GM23338 (cell line): ENCODE data around the gene NXN. TPM values are rescaled to one million over a fixed set of nuclear protein-coding genes. Genes with fewer than 3 reads are reported as not detected.

Experiments used
- ATAC-seq: fragments of 200-7000 bp; cut with Tn5 transposase; 3 replicates; pipeline ENCODE4 v1.9.1; 2020
- DNase-seq: peaks from one replicate; pipeline ENCODE4 v3.0.0-alpha.2; 2015; ENCODE audit warnings: low spot score
- H2AFZ ChIP-seq: fragments of 200-600 bp; sonication (generic); 2 replicates; pipeline ENCODE4 v1.8.0; 2016; ENCODE audit warnings: antibody characterized with exemption, mild to moderate bottlenecking, moderate library complexity
- H3F3A ChIP-seq: fragments of 200-600 bp; sonication (generic); replicated peaks from 2 replicates; pipeline ENCODE4 v1.8.0; 2017; ENCODE audit warnings: antibody characterized with exemption, mixed run types, low read depth
- H3K27ac ChIP-seq: fragments of 200-600 bp; sonication (generic); 2 replicates; pipeline ENCODE4 v1.6.1; 2016; ENCODE audit warnings: low read depth
- H3K27me3 ChIP-seq: fragments of 200-600 bp; sonication (generic); 2 replicates; pipeline ENCODE4 v1.8.0; 2016; ENCODE audit warnings: mild to moderate bottlenecking, mixed run types, moderate library complexity; ENCODE audit not compliant: insufficient read depth
- H3K36me3 ChIP-seq: fragments of 200-600 bp; sonication (generic); 2 replicates; pipeline ENCODE4 v1.8.0; 2016; ENCODE audit warnings: mild to moderate bottlenecking; ENCODE audit not compliant: insufficient read depth
- H3K4me1 ChIP-seq: fragments of 200-600 bp; sonication (generic); 2 replicates; pipeline ENCODE4 v1.8.0; 2016; ENCODE audit warnings: mild to moderate bottlenecking, moderate library complexity; ENCODE audit not compliant: insufficient read depth
- H3K4me2 ChIP-seq: fragments of 200-600 bp; sonication (generic); 2 replicates; pipeline ENCODE4 v1.7.1; 2017; ENCODE audit warnings: mixed run types
- H3K4me3 ChIP-seq: fragments of 200-600 bp; sonication (generic); 2 replicates; pipeline ENCODE4 v1.6.1; 2016; ENCODE audit warnings: mixed run types
- H3K79me2 ChIP-seq: fragments of 200-600 bp; sonication (generic); replicated peaks from 2 replicates; pipeline ENCODE4 v1.8.0; 2017; ENCODE audit warnings: mild to moderate bottlenecking; ENCODE audit not compliant: insufficient read depth
- H3K9me2 ChIP-seq: fragments of 200-600 bp; sonication (generic); 2 replicates; pipeline ENCODE4 v1.8.0; 2017; ENCODE audit not compliant: insufficient read depth
- H4K20me1 ChIP-seq: fragments of 200-600 bp; sonication (generic); replicated peaks from 2 replicates; pipeline ENCODE4 v1.8.0; 2017; ENCODE audit warnings: mild to moderate bottlenecking; ENCODE audit not compliant: insufficient read depth
- H3K27ac Mint-ChIP-seq: 2 replicates; pipeline ENCODE4 v1.8.0; 2020; ENCODE audit warnings: inconsistent platforms, mild to moderate bottlenecking, moderate library complexity, mixed read lengths
- H3K27me3 Mint-ChIP-seq: 3 replicates; pipeline ENCODE4 v1.8.0; 2022; ENCODE audit warnings: low read depth, mild to moderate bottlenecking, moderate library complexity, mixed read lengths, inconsistent platforms; ENCODE audit not compliant: insufficient read depth, poor library complexity
- H3K36me3 Mint-ChIP-seq: 3 replicates; pipeline ENCODE4 v1.8.0; 2021; ENCODE audit warnings: low read depth, mild to moderate bottlenecking, inconsistent platforms, moderate library complexity, mixed read lengths
- H3K4me1 Mint-ChIP-seq: 3 replicates; pipeline ENCODE4 v1.8.0; 2020; ENCODE audit warnings: mild to moderate bottlenecking, inconsistent platforms, mixed read lengths
- H3K4me3 Mint-ChIP-seq: 3 replicates; pipeline ENCODE4 v1.8.0; 2021; ENCODE audit warnings: moderate library complexity, mild to moderate bottlenecking, inconsistent platforms, mixed read lengths
- H3K9me3 Mint-ChIP-seq: 3 replicates; pipeline ENCODE4 v1.8.0; 2020; ENCODE audit warnings: moderate library complexity, mild to moderate bottlenecking, inconsistent platforms, mixed read lengths
- EZH2phosphoT487 ChIP-seq: fragments of 200-600 bp; sonication (generic); IDR thresholded peaks from one replicate; pipeline ENCODE4 v1.8.1; 2018; ENCODE audit warnings: antibody characterized with exemption; ENCODE audit not compliant: unreplicated experiment
- ZNF331 ChIP-seq: fragments of 250-450 bp; sonication (Bioruptor Pico); IDR thresholded peaks from 2 replicates; pipeline ENCODE4 v1.5.0; 2020; ENCODE audit warnings: low read depth, mild to moderate bottlenecking, moderate library complexity
- polyA plus RNA-seq: library from polyadenylated mRNA; unstranded; fragments of >200 nt; fragmentation: Nextera tagmentation; extraction: Ambion mirVana; gene quantifications from 2 replicates; pipeline ENCODE4 v1.2.1, GENCODE V29; 2016
- total RNA-seq: library from RNA; depleted of rRNA; stranded (reverse); fragments of >200 nt; shearing (Covaris generic); gene quantifications from 2 replicates; pipeline ENCODE4 v1.2.3, GENCODE V29; 2014
- TF ChIP-seq, protein P1 (sequence below): fragments of 250-450 bp; sonication (Bioruptor Pico); IDR thresholded peaks from 2 replicates; pipeline ENCODE4 v1.5.0; 2020; ENCODE audit warnings: mild to moderate bottlenecking, moderate library complexity
- TF ChIP-seq, protein P2 (sequence below), 2 experiments: fragments of 200-600 bp in 1 of 2; sonication (generic) in 1 of 2; conservative IDR thresholded peaks; 2 replicates each; pipeline versions ENCODE4 v1.5.1 to v1.6.1; 2016 to 2017; ENCODE audit warnings: antibody characterized with exemption in 2 of 2, low read depth in 2 of 2, mild to moderate bottlenecking in 2 of 2, moderate library complexity in 1 of 2

The NXN gene
- total and polyA plus RNA-seq, 2 experiments from 2014 or later, result 31.8 to 105 TPM

GRCh38 chr17:1002771-1003555 is 23.4 kb upstream of the NXN start (continued):
- no peak for TF ChIP-seq EZH2phosphoT487
- TF ChIP-seq, protein P1, sequence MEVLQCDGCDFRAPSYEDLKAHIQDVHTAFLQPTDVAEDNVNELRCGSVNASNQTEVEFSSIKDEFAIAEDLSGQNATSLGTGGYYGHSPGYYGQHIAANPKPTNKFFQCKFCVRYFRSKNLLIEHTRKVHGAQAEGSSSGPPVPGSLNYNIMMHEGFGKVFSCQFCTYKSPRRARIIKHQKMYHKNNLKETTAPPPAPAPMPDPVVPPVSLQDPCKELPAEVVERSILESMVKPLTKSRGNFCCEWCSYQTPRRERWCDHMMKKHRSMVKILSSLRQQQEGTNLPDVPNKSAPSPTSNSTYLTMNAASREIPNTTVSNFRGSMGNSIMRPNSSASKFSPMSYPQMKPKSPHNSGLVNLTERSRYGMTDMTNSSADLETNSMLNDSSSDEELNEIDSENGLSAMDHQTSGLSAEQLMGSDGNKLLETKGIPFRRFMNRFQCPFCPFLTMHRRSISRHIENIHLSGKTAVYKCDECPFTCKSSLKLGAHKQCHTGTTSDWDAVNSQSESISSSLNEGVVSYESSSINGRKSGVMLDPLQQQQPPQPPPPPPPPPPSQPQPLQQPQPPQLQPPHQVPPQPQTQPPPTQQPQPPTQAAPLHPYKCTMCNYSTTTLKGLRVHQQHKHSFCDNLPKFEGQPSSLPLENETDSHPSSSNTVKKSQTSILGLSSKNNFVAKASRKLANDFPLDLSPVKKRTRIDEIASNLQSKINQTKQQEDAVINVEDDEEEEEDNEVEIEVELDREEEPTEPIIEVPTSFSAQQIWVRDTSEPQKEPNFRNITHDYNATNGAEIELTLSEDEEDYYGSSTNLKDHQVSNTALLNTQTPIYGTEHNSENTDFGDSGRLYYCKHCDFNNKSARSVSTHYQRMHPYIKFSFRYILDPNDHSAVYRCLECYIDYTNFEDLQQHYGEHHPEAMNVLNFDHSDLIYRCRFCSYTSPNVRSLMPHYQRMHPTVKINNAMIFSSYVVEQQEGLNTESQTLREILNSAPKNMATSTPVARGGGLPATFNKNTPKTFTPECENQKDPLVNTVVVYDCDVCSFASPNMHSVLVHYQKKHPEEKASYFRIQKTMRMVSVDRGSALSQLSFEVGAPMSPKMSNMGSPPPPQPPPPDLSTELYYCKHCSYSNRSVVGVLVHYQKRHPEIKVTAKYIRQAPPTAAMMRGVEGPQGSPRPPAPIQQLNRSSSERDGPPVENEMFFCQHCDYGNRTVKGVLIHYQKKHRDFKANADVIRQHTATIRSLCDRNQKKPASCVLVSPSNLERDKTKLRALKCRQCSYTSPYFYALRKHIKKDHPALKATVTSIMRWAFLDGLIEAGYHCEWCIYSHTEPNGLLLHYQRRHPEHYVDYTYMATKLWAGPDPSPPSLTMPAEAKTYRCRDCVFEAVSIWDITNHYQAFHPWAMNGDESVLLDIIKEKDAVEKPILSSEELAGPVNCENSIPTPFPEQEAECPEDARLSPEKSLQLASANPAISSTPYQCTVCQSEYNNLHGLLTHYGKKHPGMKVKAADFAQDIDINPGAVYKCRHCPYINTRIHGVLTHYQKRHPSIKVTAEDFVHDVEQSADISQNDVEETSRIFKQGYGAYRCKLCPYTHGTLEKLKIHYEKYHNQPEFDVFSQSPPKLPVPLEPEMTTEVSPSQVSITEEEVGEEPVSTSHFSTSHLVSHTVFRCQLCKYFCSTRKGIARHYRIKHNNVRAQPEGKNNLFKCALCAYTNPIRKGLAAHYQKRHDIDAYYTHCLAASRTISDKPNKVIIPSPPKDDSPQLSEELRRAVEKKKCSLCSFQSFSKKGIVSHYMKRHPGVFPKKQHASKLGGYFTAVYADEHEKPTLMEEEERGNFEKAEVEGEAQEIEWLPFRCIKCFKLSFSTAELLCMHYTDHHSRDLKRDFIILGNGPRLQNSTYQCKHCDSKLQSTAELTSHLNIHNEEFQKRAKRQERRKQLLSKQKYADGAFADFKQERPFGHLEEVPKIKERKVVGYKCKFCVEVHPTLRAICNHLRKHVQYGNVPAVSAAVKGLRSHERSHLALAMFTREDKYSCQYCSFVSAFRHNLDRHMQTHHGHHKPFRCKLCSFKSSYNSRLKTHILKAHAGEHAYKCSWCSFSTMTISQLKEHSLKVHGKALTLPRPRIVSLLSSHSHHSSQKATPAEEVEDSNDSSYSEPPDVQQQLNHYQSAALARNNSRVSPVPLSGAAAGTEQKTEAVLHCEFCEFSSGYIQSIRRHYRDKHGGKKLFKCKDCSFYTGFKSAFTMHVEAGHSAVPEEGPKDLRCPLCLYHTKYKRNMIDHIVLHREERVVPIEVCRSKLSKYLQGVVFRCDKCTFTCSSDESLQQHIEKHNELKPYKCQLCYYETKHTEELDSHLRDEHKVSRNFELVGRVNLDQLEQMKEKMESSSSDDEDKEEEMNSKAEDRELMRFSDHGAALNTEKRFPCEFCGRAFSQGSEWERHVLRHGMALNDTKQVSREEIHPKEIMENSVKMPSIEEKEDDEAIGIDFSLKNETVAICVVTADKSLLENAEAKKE (CRISPR knock-in tag), result no peak

DNA sequence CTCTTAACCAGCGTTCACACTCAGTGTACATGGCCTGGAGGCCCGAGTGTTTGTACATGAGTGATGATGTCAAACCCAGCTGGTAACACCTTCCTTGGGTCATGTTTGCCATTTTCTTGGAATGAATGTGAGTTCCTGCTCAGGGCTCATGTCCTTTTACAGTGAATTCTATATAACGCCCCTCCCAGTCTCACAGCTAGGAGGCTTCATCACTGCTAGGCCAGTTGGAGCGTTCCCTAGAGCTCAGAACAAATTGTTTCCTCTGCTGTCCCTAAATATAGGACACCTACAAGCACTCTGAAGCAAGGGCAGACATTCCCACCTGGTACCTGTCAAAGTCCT is 22.8 kb upstream of the NXN start:
- ATAC-seq, result no peak

More for the DNA sequence above, 22.8 kb upstream of the NXN start:
- H3K27ac Mint-ChIP-seq, result no peak overlapping the region
- TF ChIP-seq, protein P2, sequence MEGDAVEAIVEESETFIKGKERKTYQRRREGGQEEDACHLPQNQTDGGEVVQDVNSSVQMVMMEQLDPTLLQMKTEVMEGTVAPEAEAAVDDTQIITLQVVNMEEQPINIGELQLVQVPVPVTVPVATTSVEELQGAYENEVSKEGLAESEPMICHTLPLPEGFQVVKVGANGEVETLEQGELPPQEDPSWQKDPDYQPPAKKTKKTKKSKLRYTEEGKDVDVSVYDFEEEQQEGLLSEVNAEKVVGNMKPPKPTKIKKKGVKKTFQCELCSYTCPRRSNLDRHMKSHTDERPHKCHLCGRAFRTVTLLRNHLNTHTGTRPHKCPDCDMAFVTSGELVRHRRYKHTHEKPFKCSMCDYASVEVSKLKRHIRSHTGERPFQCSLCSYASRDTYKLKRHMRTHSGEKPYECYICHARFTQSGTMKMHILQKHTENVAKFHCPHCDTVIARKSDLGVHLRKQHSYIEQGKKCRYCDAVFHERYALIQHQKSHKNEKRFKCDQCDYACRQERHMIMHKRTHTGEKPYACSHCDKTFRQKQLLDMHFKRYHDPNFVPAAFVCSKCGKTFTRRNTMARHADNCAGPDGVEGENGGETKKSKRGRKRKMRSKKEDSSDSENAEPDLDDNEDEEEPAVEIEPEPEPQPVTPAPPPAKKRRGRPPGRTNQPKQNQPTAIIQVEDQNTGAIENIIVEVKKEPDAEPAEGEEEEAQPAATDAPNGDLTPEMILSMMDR (conservative IDR thresholded peaks at IDR 0.05; ENCODE audit: low read depth in 2 of 2), result no peak
- no peak for TF ChIP-seq ZNF331 (CRISPR knock-in tag)
- H3F3A ChIP-seq, result peaks cover 16% of the 10 kb centered on the region
- H3K4me3 ChIP-seq, result no peak overlapping the region
- H3K4me3 Mint-ChIP-seq, result no peak overlapping the region
- H3K27ac ChIP-seq, result no peak overlapping the region
- H3K9me3 Mint-ChIP-seq, result no peaks in the 10 kb centered on the region
- H3K4me2 ChIP-seq, result no peak overlapping the region
- no peaks in the 10 kb centered on the region for H3K27me3 ChIP-seq
- H4K20me1 ChIP-seq, result peaks cover 22% of the 10 kb centered on the region
- peaks cover 15% of the 10 kb centered on the region for H3K79me2 ChIP-seq
- peaks cover 7% of the 10 kb centered on the region for H3K4me1 ChIP-seq
- peaks cover 24% of the 10 kb centered on the region for H3K4me1 Mint-ChIP-seq
- H2AFZ ChIP-seq, result no peak overlapping the region
- H3K9me2 ChIP-seq, result no peaks in the 10 kb centered on the region
- DNase-seq, result no peak
- peaks cover 46% of the 10 kb centered on the region for H3K36me3 Mint-ChIP-seq
- peaks cover 9% of the 10 kb centered on the region for H3K27me3 Mint-ChIP-seq
- H3K36me3 ChIP-seq, result peaks cover 23% of the 10 kb centered on the region; the same call in 1 of the 2 replicates
